Activated naive CD4-positive, alpha-beta T cell treated with anti-CD3 and anti-CD28 coated beads, Interleukin-2, amount 50 U/mL, for 16 hours (primary cell): ENCODE data around the gene RAB26.

ENCODE experiments used
- DNase-seq: peaks from one replicate; pipeline ENCODE4 v3.0.0-alpha.2; 2020

Gene RAB26

GRCh38 chr16:2180962-2181923, 32.8 kb downstream of the RAB26 start:
- DNase-seq, result no peak

- DNase-seq, result no peak
These were observed 33.5 kb downstream of the RAB26 start for GRCh38 chr16:2181952-2182351.

GRCh38 chr16:2183671-2184070, 35.2 kb downstream of the RAB26 start:
- no peak for DNase-seq

- DNase-seq, result no peak
These were observed 35.9 kb downstream of the RAB26 start for GRCh38 chr16:2184346-2184745.

GRCh38 chr16:2184962-2185361, 36.5 kb downstream of the RAB26 start:
- DNase-seq, result no peak

- DNase-seq, result no peak
These were observed 37.6 kb downstream of the RAB26 start for GRCh38 chr16:2186064-2186463.

- no peak for DNase-seq
These were observed 38.1 kb downstream of the RAB26 start for GRCh38 chr16:2186505-2186904.

GRCh38 chr16:2187212-2187611, 38.8 kb downstream of the RAB26 start:
- no peak for DNase-seq

- DNase-seq, result no peak
These were observed 40.0 kb downstream of the RAB26 start for GRCh38 chr16:2188395-2188794.

- no peak for DNase-seq
These were observed 40.9 kb downstream of the RAB26 start for GRCh38 chr16:2189252-2189893.

GRCh38 chr16:2190002-2190658, 41.7 kb downstream of the RAB26 start:
- no peak for DNase-seq

- no peak for DNase-seq
These were observed 42.4 kb downstream of the RAB26 start for GRCh38 chr16:2190659-2191445.

- DNase-seq, result no peak
These were observed 43.0 kb downstream of the RAB26 start for GRCh38 chr16:2191446-2191706.

GRCh38 chr16:2194166-2194834, 45.9 kb downstream of the RAB26 start:
- DNase-seq, result no peak

GRCh38 chr16:2194852-2195321, 46.5 kb downstream of the RAB26 start:
- peak; percentile 46 for DNase-seq

- no peak for DNase-seq
These were observed 47.1 kb downstream of the RAB26 start for GRCh38 chr16:2195322-2196161.

- no peak for DNase-seq
These were observed 47.9 kb downstream of the RAB26 start, which contains the start of gene CASKIN1 for GRCh38 chr16:2196162-2196980. Gene CASKIN1, minus strand, starts transcription at chr16:2196605. Its CDS starts 173 bp downstream, at chr16:2196432.

- no peak for DNase-seq
These were observed 48.6 kb downstream of the RAB26 start for GRCh38 chr16:2196981-2197511.

GRCh38 chr16:2197765-2198164, 49.3 kb downstream of the RAB26 start:
- DNase-seq, result no peak

- no peak for DNase-seq
These were observed 49.9 kb downstream of the RAB26 start for GRCh38 chr16:2198283-2198682.
